RWPE2 (cell line): Measurements from ENCODE around the gene TMOD1.

Source experiments
- ATAC-seq: fragments of 200-7000 bp; cut with Tn5 transposase; 3 replicates; pipeline ENCODE4 v1.9.1; 2021; ENCODE audit warnings: low read depth
- DNase-seq: peaks from one replicate; pipeline ENCODE4 v3.0.0-alpha.2; 2020; ENCODE audit warnings: low spot score
- H3K27ac ChIP-seq: fragments of 450-650 bp; 2 replicates; pipeline ENCODE4 v1.5.1; 2017; ENCODE audit warnings: mild to moderate bottlenecking; ENCODE audit not compliant: poor library complexity, severe bottlenecking
- H3K27me3 ChIP-seq: fragments of 250-450 bp; sonication (Bioruptor Pico); 2 replicates; pipeline ENCODE4 v1.5.1; 2021; ENCODE audit warnings: mild to moderate bottlenecking, moderate library complexity; ENCODE audit not compliant: insufficient read depth, poor library complexity, severe bottlenecking
- H3K36me3 ChIP-seq: fragments of 250-450 bp; sonication (Bioruptor Pico); 2 replicates; pipeline ENCODE4 v1.5.1; 2020; ENCODE audit warnings: low read depth, mild to moderate bottlenecking, moderate library complexity
- H3K4me1 ChIP-seq: fragments of 250-450 bp; sonication (Bioruptor Pico); 2 replicates; pipeline ENCODE4 v1.5.1; 2021; ENCODE audit warnings: mild to moderate bottlenecking, moderate library complexity; ENCODE audit not compliant: insufficient read depth, poor library complexity, severe bottlenecking
- H3K4me3 ChIP-seq: fragments of 250-450 bp; sonication (Bioruptor Pico); 2 replicates; pipeline ENCODE4 v1.5.1; 2021; ENCODE audit warnings: mild to moderate bottlenecking, moderate library complexity; ENCODE audit not compliant: severe bottlenecking
- H3K9me3 ChIP-seq: fragments of 250-450 bp; sonication (Bioruptor Pico); 2 replicates; pipeline ENCODE4 v1.5.1; 2021; ENCODE audit warnings: mild to moderate bottlenecking, moderate library complexity; ENCODE audit not compliant: severe bottlenecking
- CTCF ChIP-seq: fragments of 450-650 bp; IDR thresholded peaks from one replicate; pipeline ENCODE4 v1.5.1; 2017; ENCODE audit warnings: mild to moderate bottlenecking, moderate library complexity; ENCODE audit not compliant: poor library complexity, severe bottlenecking

TMOD1 gene

GRCh38 chr9:97630591-97630990, 129.1 kb downstream of the TMOD1 start:
- no peak overlapping the region for H3K4me3 ChIP-seq
- no peak for TF ChIP-seq CTCF
- peaks cover 3% of the 10 kb centered on the region for H3K4me1 ChIP-seq
- ATAC-seq: no peak
- no peak overlapping the region for H3K27ac ChIP-seq
- no peak for DNase-seq
- peaks cover 32% of the 10 kb centered on the region for H3K36me3 ChIP-seq
- H3K27me3 ChIP-seq: no peaks in the 10 kb centered on the region
- no peaks in the 10 kb centered on the region for H3K9me3 ChIP-seq

- DNase-seq (no peak), ATAC-seq (peak; percentile 13; the same call in 2 of the 3 replicates)
- H3K4me1 ChIP-seq: peaks cover 14% of the 10 kb centered on the region
- no peak for TF ChIP-seq CTCF
- H3K36me3 ChIP-seq: peaks cover 26% of the 10 kb centered on the region
- no peaks in the 10 kb centered on the region for H3K27me3 ChIP-seq
- H3K4me3 ChIP-seq: peak overlapping the region; percentile 90
- peak overlapping the region; percentile 91 for H3K27ac ChIP-seq
- H3K9me3 ChIP-seq: no peaks in the 10 kb centered on the region
Observed at GRCh38 chr9:97632248-97632984, 130.9 kb downstream of the TMOD1 start.

GRCh38 chr9:97632985-97633858, 131.8 kb downstream of the TMOD1 start, which contains the start of the genes NCBP1 and TSTD2:
NCBP1 (plus strand) TSS chr9:97633821; CDS start chr9:97633882, 61 bp downstream.
TSTD2 (minus strand) TSS chr9:97633368; CDS start chr9:97627562, 5,806 bp downstream.
- Histone ChIP-seq H3K4me1 (peaks cover 17% of the 10 kb centered on the region), H3K36me3 (peaks cover 24% of the 10 kb centered on the region), H3K27me3 (no peaks in the 10 kb centered on the region), H3K27ac (peak within 1 kb of the TSS; percentile 91), H3K4me3 (peak within 1 kb of the TSS; percentile 90), H3K9me3 (no peaks in the 10 kb centered on the region)
- no peak for TF ChIP-seq CTCF
- ATAC-seq: peak; percentile 94
- peak; percentile 98 for DNase-seq

GRCh38 chr9:97633859-97634490, 132.5 kb downstream of the TMOD1 start:
- no peaks in the 10 kb centered on the region for H3K27me3 ChIP-seq
- peak overlapping the region; percentile 90 for H3K4me3 ChIP-seq
- no peaks in the 10 kb centered on the region for H3K9me3 ChIP-seq
- DNase-seq (no peak), ATAC-seq (peak; percentile 4)
- H3K36me3 ChIP-seq: peaks cover 30% of the 10 kb centered on the region
- TF ChIP-seq CTCF: no peak
- H3K4me1 ChIP-seq: peaks cover 17% of the 10 kb centered on the region
- H3K27ac ChIP-seq: peak overlapping the region; percentile 91
